KMS-11 (cell line): ENCODE results near the gene SNX30.

Source experiments
- H2AFZ ChIP-seq: fragments of 200-600 bp; sonication (generic); 2 replicates; pipeline ENCODE4 v1.6.1; 2016; ENCODE audit warnings: antibody characterized with exemption, mixed run types, low read depth
- H3K27ac ChIP-seq: fragments of 200-600 bp; sonication (generic); 2 replicates; pipeline ENCODE4 v1.6.1; 2016; ENCODE audit warnings: mild to moderate bottlenecking, mixed run types
- H3K27me3 ChIP-seq: fragments of 200-600 bp; sonication (generic); 2 replicates; pipeline ENCODE4 v1.6.1; 2017; ENCODE audit warnings: mild to moderate bottlenecking, low read depth, mixed run types, moderate library complexity; ENCODE audit not compliant: insufficient read depth
- H3K36me3 ChIP-seq: fragments of 200-600 bp; sonication (generic); 2 replicates; pipeline ENCODE4 v1.6.1; 2017; ENCODE audit warnings: mild to moderate bottlenecking, mixed run types; ENCODE audit not compliant: insufficient read depth
- H3K4me1 ChIP-seq: fragments of 200-600 bp; sonication (generic); 2 replicates; pipeline ENCODE4 v1.6.1; 2016; ENCODE audit warnings: mild to moderate bottlenecking, low read depth, mixed run types; ENCODE audit not compliant: poor library complexity, severe bottlenecking
- H3K4me2 ChIP-seq: fragments of 200-600 bp; sonication (generic); 2 replicates; pipeline ENCODE4 v1.7.0; 2016; ENCODE audit warnings: mild to moderate bottlenecking, mixed run types
- H3K4me3 ChIP-seq: fragments of 200-600 bp; sonication (generic); IDR thresholded peaks from 2 replicates; pipeline ENCODE4 v1.6.1; 2017; ENCODE audit warnings: low read depth, low read length, mixed read lengths; ENCODE audit not compliant: insufficient read depth
- H3K79me2 ChIP-seq: fragments of 200-600 bp; sonication (generic); 2 replicates; pipeline ENCODE4 v1.6.1; 2016; ENCODE audit warnings: low read depth, mixed run types; ENCODE audit not compliant: insufficient read depth
- H3K9ac ChIP-seq: fragments of 200-600 bp; sonication (generic); 2 replicates; pipeline ENCODE4 v1.6.1; 2016; ENCODE audit warnings: mild to moderate bottlenecking, mixed run types
- H4K20me1 ChIP-seq: fragments of 200-600 bp; sonication (generic); 2 replicates; pipeline ENCODE4 v1.6.1; 2016; ENCODE audit warnings: mild to moderate bottlenecking, mixed run types; ENCODE audit not compliant: insufficient read depth
- TF ChIP-seq, protein P1 (sequence below): fragments of 200-600 bp; sonication (generic); conservative IDR thresholded peaks from 2 replicates; pipeline ENCODE4 v1.6.1; 2017; ENCODE audit warnings: low read depth, mild to moderate bottlenecking, antibody characterized with exemption, low read length, moderate library complexity, mixed read lengths

Gene SNX30

GRCh38 chr9:112917047-112917986 is 166.8 kb downstream of the SNX30 start:
- H4K20me1 ChIP-seq: no peaks in the 10 kb centered on the region
- H3K4me1 ChIP-seq: no peaks in the 10 kb centered on the region
- no peak overlapping the region for H3K4me2 ChIP-seq
- H3K27ac ChIP-seq: no peak overlapping the region
- TF ChIP-seq, protein P1, sequence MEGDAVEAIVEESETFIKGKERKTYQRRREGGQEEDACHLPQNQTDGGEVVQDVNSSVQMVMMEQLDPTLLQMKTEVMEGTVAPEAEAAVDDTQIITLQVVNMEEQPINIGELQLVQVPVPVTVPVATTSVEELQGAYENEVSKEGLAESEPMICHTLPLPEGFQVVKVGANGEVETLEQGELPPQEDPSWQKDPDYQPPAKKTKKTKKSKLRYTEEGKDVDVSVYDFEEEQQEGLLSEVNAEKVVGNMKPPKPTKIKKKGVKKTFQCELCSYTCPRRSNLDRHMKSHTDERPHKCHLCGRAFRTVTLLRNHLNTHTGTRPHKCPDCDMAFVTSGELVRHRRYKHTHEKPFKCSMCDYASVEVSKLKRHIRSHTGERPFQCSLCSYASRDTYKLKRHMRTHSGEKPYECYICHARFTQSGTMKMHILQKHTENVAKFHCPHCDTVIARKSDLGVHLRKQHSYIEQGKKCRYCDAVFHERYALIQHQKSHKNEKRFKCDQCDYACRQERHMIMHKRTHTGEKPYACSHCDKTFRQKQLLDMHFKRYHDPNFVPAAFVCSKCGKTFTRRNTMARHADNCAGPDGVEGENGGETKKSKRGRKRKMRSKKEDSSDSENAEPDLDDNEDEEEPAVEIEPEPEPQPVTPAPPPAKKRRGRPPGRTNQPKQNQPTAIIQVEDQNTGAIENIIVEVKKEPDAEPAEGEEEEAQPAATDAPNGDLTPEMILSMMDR: no peak
- no peak overlapping the region for H3K4me3 ChIP-seq
- H3K36me3 ChIP-seq: no peaks in the 10 kb centered on the region
- no peaks in the 10 kb centered on the region for H3K79me2 ChIP-seq
- no peaks in the 10 kb centered on the region for H3K27me3 ChIP-seq
- no peak overlapping the region for H3K9ac ChIP-seq
- H2AFZ ChIP-seq: no peak overlapping the region

DNA sequence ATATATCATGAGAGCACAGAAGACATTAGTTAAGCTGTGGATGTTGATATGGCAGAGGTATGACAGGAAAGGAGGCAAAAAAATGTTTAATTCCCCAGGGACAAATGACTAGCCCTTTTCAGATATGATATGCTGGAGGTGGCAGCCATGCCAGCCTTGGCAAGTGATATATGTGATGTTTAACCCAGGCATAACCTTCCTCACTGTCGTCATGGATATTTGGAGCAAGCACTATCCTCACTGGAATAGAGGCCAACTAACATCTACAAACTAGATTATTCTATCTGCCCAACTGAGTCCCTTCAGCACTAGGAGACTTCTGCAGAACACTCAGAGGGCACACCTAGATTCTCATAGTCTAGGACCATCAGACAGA is 167.4 kb downstream of the SNX30 start:
- Histone ChIP-seq H4K20me1 (no peaks in the 10 kb centered on the region), H3K36me3 (no peaks in the 10 kb centered on the region), H3K27me3 (no peaks in the 10 kb centered on the region), H3K4me1 (no peaks in the 10 kb centered on the region), H3K27ac (no peak overlapping the region), H3K9ac (no peak overlapping the region), H3K4me2 (no peak overlapping the region), H3K79me2 (no peaks in the 10 kb centered on the region), H2AFZ (no peak overlapping the region), H3K4me3 (no peak overlapping the region)
- TF ChIP-seq, protein P1: no peak

- H3K9ac ChIP-seq: no peak overlapping the region
- H3K4me2 ChIP-seq: no peak overlapping the region
- H4K20me1 ChIP-seq: no peaks in the 10 kb centered on the region
- TF ChIP-seq, protein P1: no peak
- no peaks in the 10 kb centered on the region for H3K27me3 ChIP-seq
- no peak overlapping the region for H3K4me3 ChIP-seq
- H3K79me2 ChIP-seq: no peaks in the 10 kb centered on the region
- no peaks in the 10 kb centered on the region for H3K4me1 ChIP-seq
- H3K36me3 ChIP-seq: no peaks in the 10 kb centered on the region
- H2AFZ ChIP-seq: no peak overlapping the region
- no peak overlapping the region for H3K27ac ChIP-seq
These were observed 171.0 kb downstream of the SNX30 start for GRCh38 chr9:112921549-112921948.
